GM21360 (cell line): ENCODE results near the gene SAA2.
A peak's percentile ranks its signal among the peaks of the same experiment; 100 is the strongest.
"Not testable (repeated sequence)": the region's sequence is repeated elsewhere in the genome, so short reads cannot be mapped to it uniquely, and the experiment has no call there.

Source experiments
- ATAC-seq: cut with Tn5 transposase; IDR thresholded peaks from one replicate; pipeline ENCODE4 v1.9.1; 2021; ENCODE audit warnings: mild to moderate bottlenecking, moderate library complexity; ENCODE audit not compliant: unreplicated experiment

The SAA2 gene

GRCh38 chr11:18253778-18254338 lies 5.4 kb upstream of the SAA2 start:
- no peak for ATAC-seq

- ATAC-seq = no peak
Observed at GRCh38 chr11:18253233-18253632, 4.8 kb upstream of the SAA2 start.

- ATAC-seq = not testable (repeated sequence)
Observed at GRCh38 chr11:18247191-18247581, 1.3 kb downstream of the SAA2 start.

DNA sequence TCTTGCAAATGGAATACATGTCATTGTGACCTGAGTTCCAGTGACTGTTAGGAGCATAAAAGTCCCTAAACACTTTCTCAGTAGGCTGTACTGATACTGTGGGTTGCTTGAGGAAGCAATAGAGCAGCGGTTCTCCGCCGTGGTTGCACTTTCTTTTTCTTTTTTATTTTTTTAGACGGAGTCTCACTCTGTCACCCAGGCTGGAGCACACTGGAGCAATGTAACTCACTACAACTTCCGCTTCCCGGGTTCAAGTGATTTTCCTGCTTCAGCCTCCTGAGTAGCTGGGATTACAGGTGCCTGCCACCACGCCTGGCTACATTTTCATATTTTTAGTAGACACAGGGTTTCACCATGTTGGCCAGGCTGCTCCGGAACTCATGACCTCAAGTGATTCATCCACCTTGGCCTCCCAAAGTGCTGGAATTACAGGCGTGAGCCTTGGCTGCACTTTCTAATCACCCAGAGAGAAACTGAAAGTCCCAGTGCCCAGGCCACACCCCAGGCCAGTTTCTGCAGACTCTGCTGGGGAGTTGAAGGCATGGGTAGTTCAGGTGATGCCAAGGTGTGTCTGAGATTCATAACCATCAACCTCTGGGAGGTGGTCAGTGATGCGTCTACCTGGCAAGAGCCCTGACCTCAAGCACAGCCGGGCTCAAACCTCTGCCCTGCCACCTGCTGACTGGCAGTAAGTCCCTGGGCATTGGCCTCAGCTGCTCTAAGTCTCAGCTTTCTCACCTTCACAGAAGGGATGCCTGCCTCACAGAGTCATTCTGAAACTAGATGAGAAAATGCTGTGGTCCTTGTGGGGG lies 1.9 kb downstream of the SAA2 start:
- ATAC-seq = peak; percentile 65

- no peak for ATAC-seq
Observed at GRCh38 chr11:18245396-18245795, 3.1 kb downstream of the SAA2 start.

- no peak for ATAC-seq
Observed at GRCh38 chr11:18243783-18244362, 4.6 kb downstream of the SAA2 start.

DNA sequence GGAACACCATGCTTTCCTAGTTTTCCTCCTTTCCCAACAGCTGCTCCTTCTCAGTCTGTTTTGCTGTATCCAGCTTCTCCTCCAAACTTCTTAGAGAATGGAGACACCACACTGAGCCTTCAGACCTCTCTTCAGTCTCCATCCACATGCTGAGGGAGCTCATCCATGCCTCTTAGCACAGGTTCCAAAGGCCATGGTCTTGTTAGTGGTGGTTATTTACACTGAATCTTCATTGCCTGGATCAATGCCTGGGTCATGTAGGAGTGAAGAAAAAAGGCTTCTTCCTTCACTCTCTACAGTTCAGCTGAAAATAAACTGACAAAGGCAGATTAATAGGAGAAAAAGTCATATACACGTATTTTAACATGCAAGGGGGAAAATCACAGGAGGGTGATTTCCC lies 8.8 kb downstream of the SAA2 start:
- ATAC-seq = no peak

GRCh38 chr11:18236664-18237356 lies 11.7 kb downstream of the SAA2 start, which contains the start of gene SAA4:
Gene SAA4 (minus strand): TSS chr11:18236802. CDS start chr11:18235926, 876 bp downstream.
- no peak for ATAC-seq

DNA sequence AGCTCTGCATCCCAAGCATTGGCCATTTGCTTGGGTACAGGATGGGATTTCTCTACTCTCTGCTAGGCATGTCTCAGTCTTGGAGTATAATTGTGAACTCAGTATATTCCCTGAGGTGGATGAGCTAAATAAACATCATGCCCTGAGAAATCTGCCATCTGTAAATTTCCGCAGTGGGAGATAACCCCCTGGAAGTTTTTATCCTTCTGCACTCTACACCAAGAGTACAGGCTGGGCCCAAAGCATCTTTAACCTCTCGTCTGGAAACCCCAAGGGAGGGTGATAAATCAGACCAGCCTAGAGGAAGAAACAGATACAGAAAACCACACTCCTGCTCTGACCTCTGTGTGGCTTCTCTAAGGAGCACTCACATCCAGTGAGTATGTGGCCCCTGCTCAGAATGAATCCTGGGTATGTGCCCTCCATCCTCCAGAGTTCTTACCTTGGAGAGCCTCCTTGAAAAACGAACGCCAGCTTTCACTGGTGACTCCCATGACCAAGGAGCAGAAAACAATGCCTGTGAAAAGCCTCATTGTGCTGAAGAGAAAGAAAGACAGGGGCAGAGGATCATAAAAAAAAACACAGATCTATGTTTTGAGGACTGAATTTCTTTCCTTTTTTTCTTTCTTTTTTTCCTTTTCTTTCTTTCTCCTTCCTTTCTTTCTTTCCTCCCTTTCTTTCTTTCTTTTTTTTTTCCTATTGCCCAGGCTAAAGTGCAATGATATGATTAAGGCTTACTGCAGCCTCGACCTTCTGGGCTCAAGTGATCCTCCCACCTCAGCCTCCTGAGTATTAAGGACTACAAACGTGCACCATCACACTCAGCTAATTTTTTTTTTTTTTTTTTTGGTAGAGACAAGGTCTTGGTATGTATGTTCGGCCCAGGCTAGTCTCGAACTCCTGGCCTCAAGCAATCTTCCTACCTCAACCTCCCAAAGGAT lies 12.8 kb downstream of the SAA2 start:
- ATAC-seq = no peak

- no peak for ATAC-seq
Observed at GRCh38 chr11:18233912-18234311, 14.6 kb downstream of the SAA2 start.

DNA sequence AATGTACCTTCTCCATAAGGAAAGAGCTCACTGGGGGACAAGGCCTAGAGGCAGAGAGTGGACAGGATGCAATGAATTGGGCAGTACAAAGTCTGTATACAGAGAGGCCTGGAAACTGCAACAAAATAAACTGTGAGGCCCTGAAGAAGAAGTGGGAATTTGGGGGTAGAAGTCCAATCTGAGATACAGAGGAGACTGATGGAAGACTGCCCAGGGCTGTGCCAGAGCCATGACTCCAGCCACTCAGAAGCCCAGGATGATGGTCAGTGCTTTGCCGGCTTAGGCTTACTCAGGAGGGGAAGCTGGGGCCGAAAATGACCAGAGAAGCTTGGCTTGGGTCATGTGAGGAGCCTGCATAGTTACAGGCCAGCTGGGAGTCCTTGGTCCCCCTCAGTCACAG lies 17.6 kb downstream of the SAA2 start:
- no peak for ATAC-seq

DNA sequence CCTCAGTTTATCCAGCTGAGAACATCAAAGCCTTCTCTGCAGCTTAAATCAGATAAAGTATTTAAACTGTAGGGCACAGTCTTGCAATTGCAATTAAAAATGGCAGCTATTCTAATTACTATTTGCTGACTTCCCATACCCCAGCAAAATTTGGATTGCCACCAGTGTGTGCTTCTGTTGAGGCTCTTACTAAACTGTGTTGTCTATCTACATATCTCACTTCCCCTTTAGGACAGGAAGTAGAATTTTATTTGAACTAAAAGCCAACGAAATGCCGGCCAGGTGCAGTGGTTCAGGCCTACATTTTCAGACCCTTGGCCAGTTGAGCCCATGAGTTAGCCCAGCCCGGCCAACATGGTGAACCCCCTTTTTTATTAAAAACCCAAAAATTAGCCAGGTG lies 19.0 kb downstream of the SAA2 start:
- peak; percentile 90 for ATAC-seq

GRCh38 chr11:18225913-18226312 lies 22.6 kb downstream of the SAA2 start:
- no peak for ATAC-seq

DNA sequence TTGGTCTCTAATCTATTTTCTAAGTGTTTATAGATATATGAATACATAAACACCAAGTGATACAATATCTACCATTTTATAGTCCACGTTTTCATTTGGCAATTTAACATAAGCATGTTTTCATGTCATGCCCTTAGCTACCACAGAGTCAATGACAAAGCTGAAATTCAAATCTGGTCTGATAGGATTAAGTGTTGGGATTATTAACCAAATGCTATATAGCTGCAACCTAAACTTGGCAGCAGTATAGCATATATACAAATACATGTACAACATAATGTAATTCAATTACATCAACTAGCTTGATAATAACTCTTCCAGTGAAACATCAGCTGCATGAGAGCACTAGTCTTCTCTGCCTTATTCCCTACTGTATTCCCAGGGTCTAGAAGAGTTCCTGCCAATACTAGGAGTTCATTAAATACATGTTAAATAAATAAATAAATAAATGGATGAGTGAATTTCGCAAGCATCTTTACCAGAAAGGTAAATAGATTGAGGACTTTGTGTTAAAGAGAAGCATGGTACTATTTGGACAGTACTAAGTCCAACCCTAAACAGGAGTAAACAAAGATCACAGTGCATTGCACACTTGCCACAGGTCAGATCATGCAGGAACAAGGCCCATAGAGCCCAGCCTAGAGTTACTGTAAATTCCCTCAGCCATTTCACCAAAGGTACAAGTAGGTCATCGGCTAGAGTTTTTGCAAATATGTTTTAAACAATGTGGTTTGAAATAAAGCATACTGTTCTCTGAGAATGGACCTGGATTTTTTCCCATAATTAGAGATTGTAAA lies 24.7 kb downstream of the SAA2 start:
- no peak for ATAC-seq

DNA sequence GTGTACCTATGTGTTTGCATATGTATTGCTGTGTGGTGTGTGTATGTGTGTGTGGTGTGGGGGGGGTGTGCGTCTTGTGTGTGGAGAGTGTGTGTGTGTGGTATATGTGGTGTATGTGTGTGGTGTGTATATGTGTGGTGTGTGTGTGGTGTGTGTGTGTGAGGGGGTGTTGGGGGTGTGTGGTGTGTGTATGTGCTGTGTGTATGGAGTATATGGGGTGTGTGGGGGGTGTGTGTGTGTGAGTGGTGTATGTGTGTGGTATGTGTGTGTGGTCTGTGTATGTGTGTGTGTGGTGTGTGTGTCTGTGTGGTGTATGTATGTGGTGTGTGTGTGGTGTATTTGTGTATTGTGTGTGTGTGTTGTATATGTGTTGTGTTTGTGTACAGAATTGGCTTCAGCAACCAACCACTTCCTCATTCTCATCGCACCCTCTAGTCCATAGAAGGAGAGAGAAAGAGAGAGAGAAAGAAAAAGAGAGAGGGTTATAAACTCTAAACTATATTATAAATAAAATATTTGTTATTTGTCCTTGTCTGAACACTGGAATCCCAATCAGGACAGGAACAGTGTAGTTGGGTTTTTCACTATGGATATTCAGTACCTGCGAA lies 25.6 kb downstream of the SAA2 start:
- no peak for ATAC-seq

- no peak for ATAC-seq
Observed at GRCh38 chr11:18221274-18221876, 27.1 kb downstream of the SAA2 start.

DNA sequence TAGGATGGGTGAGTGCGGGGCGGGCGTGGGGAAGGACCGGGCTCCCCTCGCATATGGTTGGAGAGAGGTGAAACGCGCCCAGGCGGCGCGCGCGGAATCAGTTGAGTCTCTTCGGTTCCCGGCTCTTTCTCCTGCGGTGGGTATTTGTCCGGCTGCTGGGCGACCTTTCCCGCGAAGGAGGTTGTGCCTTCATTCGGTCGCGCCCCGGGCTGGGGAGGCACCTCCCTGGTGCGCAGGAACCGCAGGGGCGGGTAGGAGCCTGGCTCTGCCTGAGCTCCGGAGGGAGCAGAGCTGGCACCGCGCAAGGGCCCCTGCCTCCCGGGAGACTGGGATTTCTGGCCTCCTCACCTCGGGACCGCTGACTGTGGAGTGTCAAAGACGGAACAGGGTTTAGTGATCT lies 39.4 kb downstream of the SAA2 start:
- no peak for ATAC-seq

- no peak for ATAC-seq
Observed at GRCh38 chr11:18204771-18205170, 43.7 kb downstream of the SAA2 start.

DNA sequence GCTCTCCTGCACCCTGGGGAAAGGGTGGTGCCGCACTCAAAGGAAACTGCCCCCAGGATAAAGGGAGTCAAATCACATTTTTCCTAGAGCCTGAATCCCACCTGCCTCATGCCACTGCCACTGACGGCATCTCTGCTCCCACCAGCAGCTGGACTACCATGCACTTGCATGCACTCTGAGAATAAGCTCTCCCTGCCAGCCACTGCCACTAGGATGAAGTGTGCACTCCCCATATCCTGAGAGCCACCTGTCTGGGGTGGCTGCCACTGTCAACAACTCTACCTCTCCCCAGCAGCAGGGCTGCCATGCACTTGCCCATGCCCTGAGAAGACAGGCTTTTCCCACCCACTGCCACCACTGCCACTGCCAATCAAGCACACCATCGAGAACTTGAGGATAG lies 44.2 kb downstream of the SAA2 start:
- no peak for ATAC-seq
